Bladder microvascular endothelial cell (primary cell): Measurements from ENCODE around the gene MIB1. TPM values are rescaled to one million over a fixed set of nuclear protein-coding genes. Genes with fewer than 3 reads are reported as not detected.

Experiments used
- total RNA-seq: library from RNA; depleted of rRNA; stranded (reverse); fragments of >200 nt; gene quantifications from 2 replicates; pipeline ENCODE4 v1.2.3, GENCODE V29; 2014

Gene MIB1
- total RNA-seq, result 31.2 and 84.3 TPM in 2 replicates

GRCh38 chr18:21740538-21741311, at the start of gene MIB1:
Gene MIB1 (plus strand): TSS chr18:21740792. CDS start chr18:21741584, 792 bp downstream.

GRCh38 chr18:21704603-21705364, 35.8 kb upstream of the MIB1 start, which contains the start of gene ABHD3:
Gene ABHD3 (minus strand): TSS chr18:21704774. CDS start chr18:21704665, 109 bp downstream.

Other genes with a start within 250 kb of the MIB1 start
- 8.9 and 15.2 TPM in 2 replicates for gene ESCO1, start 140.1 kb upstream of the MIB1 start, total RNA-seq
- 19.1 and 42.9 TPM in 2 replicates for gene SNRPD1, start 128.5 kb upstream of the MIB1 start, total RNA-seq
- gene ABHD3, start 36.0 kb upstream of the MIB1 start, total RNA-seq, result 4.4 and 9.4 TPM in 2 replicates